Mesothelial cell of epicardium (in vitro differentiated cells): ENCODE results near the gene SSBP1. TPM values are rescaled to one million over a fixed set of nuclear protein-coding genes. Genes with fewer than 3 reads are reported as not detected.
A peak's percentile ranks its signal among the peaks of the same experiment; 100 is the strongest.

Experiments
- DNase-seq, 2 experiments: peaks; one replicate each; pipeline ENCODE4 v3.0.0; 2021; ENCODE audit warnings: low spot score in 2 of 2; ENCODE audit not compliant: unreplicated experiment in 2 of 2
- H3K27ac Mint-ChIP-seq: 2 replicates; pipeline ENCODE4 v1.8.0; 2021; ENCODE audit warnings: mixed read lengths
- H3K27me3 Mint-ChIP-seq: 2 replicates; pipeline ENCODE4 v1.8.0; 2021; ENCODE audit warnings: low read depth, mixed read lengths
- H3K36me3 Mint-ChIP-seq: 2 replicates; pipeline ENCODE4 v1.8.0; 2021; ENCODE audit warnings: mixed read lengths
- H3K4me1 Mint-ChIP-seq: 2 replicates; pipeline ENCODE4 v1.8.0; 2021; ENCODE audit warnings: mixed read lengths
- H3K4me3 Mint-ChIP-seq: 2 replicates; pipeline ENCODE4 v1.8.0; 2021; ENCODE audit warnings: mild to moderate bottlenecking, moderate library complexity, mixed read lengths
- H3K9me3 Mint-ChIP-seq: 2 replicates; pipeline ENCODE4 v1.8.0; 2021; ENCODE audit warnings: mixed read lengths
- total RNA-seq: library from RNA; stranded (reverse); gene quantifications from 3 replicates; pipeline ENCODE4 v1.2.1, GENCODE V29; 2021
- TF ChIP-seq, protein P1 (sequence below): fragments of 200-600 bp; sonication (generic); IDR thresholded peaks from one replicate; pipeline ENCODE4 v1.5.0; 2021; ENCODE audit warnings: antibody characterized with exemption; ENCODE audit not compliant: unreplicated experiment

The SSBP1 gene
- total RNA-seq, 1 donor from 2014 or later = 123 TPM

DNA sequence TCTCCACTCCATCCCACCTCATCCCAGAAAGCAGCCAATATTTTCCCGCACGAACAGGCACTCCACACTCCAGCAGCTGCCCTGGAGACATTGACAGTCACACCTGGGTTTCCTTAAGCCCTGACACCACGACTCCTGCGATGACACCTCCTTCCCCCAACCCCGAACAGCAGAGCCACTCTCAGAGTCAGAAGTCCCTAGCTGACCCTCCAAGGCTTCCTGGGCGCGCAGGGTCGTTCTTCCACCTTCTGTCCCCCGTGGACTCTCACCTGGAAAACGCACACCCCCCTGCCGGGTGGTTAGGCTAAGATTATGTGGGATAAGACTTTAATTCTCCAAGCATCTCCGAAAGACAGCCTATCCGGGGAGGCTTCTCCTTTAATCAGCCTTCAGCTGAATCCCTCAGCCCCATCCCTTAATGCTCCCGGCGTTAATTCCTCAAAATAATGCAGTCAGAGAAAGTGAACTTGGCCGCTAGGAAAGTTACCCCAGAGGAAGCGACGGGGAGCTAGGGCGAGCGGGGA, 37.2 kb upstream of the SSBP1 start:
- no peaks in the 10 kb centered on the region for H3K9me3 Mint-ChIP-seq
- peak overlapping the region; percentile 71 for H3K4me3 Mint-ChIP-seq
- H3K4me1 Mint-ChIP-seq = peaks cover 16% of the 10 kb centered on the region
- TF ChIP-seq, protein P1, sequence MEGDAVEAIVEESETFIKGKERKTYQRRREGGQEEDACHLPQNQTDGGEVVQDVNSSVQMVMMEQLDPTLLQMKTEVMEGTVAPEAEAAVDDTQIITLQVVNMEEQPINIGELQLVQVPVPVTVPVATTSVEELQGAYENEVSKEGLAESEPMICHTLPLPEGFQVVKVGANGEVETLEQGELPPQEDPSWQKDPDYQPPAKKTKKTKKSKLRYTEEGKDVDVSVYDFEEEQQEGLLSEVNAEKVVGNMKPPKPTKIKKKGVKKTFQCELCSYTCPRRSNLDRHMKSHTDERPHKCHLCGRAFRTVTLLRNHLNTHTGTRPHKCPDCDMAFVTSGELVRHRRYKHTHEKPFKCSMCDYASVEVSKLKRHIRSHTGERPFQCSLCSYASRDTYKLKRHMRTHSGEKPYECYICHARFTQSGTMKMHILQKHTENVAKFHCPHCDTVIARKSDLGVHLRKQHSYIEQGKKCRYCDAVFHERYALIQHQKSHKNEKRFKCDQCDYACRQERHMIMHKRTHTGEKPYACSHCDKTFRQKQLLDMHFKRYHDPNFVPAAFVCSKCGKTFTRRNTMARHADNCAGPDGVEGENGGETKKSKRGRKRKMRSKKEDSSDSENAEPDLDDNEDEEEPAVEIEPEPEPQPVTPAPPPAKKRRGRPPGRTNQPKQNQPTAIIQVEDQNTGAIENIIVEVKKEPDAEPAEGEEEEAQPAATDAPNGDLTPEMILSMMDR = no peak
- no peak for DNase-seq
- peaks cover 8% of the 10 kb centered on the region for H3K27me3 Mint-ChIP-seq
- peak overlapping the region; percentile 1 for H3K27ac Mint-ChIP-seq
- no peaks in the 10 kb centered on the region for H3K36me3 Mint-ChIP-seq

DNA sequence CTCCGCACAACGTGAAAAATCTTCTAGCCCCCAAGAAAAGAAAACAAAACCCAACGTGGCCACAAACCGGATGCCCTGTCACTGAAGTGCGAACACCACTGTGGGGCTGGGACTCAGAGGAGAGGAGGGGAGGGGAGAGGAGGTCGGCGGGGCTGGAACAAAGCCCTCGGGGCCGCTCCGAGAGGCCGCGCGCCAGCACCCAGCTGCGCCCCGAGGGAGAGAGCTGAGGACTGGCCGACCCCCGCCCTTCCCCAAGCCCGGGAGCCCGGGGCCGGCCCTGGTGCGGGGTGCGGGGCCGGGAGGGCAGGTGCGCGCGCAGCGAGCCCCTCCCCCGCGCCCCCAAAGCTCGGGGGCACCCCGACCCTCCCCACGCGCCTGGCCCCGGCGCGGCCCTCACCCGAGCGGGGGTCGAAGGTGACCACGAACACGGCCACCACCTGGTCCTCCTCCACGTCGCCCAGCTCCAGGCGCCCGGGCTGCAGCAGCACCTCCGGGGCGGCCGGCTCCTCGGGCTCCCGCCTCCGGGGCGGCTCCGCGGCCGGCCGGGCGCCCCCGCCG, 36.6 kb upstream of the SSBP1 start:
- no peaks in the 10 kb centered on the region for H3K36me3 Mint-ChIP-seq
- peaks cover 8% of the 10 kb centered on the region for H3K27me3 Mint-ChIP-seq
- peak overlapping the region; percentile 71 for H3K4me3 Mint-ChIP-seq
- no peaks in the 10 kb centered on the region for H3K9me3 Mint-ChIP-seq
- TF ChIP-seq, protein P1 = no peak
- H3K4me1 Mint-ChIP-seq = peaks cover 16% of the 10 kb centered on the region
- peak; percentile 31 to 57 for DNase-seq
- no peak overlapping the region for H3K27ac Mint-ChIP-seq

DNA sequence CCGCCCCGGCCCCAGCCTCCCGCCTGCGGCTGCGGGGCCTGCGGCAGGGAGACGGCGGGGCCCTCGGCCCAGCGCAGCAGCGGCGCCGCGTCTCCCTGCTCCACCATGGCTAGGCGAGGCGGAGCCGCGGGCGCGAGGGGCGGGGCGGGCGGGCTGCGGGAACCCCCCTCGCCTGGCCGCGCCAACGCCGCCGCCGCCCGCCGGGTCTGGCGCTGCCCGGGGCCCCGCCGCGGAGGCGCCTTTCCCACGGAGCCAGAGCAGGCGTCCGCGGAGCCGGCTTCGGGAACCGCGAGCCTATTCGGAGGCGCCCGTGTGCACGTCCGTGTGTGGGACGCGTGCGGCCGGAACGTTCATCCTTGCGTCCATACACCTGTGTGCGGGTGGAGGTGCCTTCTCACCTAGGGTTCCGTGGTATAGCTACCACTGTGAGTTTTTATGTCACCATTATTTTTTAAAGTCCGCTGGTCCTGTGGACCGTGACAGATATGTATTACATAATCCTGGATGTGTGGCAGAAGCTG, 36.1 kb upstream of the SSBP1 start, which contains the start of gene DENND11:
Gene DENND11, minus strand, starts transcription at position 120 of the 521 bp plus-strand sequence. Its CDS starts 13 bp downstream, at position 107.
- TF ChIP-seq, protein P1 = no peak
- H3K9me3 Mint-ChIP-seq = no peaks in the 10 kb centered on the region
- peak within 1 kb of the TSS; percentile 71 for H3K4me3 Mint-ChIP-seq
- H3K27me3 Mint-ChIP-seq = peaks cover 8% of the 10 kb centered on the region
- peak within 1 kb of the TSS; percentile 1 for H3K27ac Mint-ChIP-seq
- peak; percentile 44 to 66 for DNase-seq
- no peaks in the 10 kb centered on the region for H3K36me3 Mint-ChIP-seq
- peaks cover 16% of the 10 kb centered on the region for H3K4me1 Mint-ChIP-seq

DNA sequence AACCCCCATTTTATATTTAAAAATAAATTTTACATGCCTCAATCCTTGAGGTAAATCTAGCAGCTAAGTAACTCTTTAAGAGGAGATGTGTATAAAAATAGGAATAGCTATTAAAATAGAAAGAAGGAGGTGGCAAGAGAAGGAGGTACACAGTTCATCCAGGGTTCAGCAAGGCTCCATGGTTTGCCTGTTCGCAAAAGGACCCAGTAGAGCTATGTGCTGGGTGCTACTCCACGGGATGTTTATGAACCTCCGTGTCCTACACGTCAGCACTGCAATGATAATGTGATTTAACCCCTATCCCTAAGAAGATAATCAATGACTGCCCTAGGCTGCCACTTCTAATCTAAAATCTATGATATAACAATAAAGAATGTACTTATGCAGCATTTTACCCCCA, 35.3 kb upstream of the SSBP1 start:
- Mint-ChIP-seq H3K36me3 (no peaks in the 10 kb centered on the region), H3K9me3 (no peaks in the 10 kb centered on the region), H3K27ac (no peak overlapping the region), H3K4me3 (peak overlapping the region; percentile 68), H3K27me3 (peaks cover 8% of the 10 kb centered on the region), H3K4me1 (peaks cover 16% of the 10 kb centered on the region)
- TF ChIP-seq, protein P1 = no peak
- no peak for DNase-seq

DNA sequence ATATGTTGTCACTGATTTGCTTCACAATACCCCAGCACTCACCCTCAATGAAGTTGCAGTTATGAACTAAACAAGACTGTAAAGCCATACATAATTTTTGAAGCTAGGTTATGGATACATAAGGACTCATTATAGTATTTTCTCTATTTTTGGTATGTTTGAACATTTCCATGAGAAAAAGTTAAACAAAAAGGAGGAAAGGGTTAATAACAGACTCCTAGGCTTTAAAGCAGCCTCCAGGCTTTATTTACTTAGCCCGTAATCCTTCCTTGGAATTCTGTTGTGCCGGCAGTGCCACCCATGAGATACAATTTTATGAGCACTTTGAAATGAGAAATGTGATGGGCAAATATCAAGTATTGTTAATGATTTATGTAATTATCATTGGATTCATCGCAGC, 34.0 kb upstream of the SSBP1 start:
- no peak for DNase-seq
- Mint-ChIP-seq H3K27ac (no peak overlapping the region), H3K36me3 (no peaks in the 10 kb centered on the region), H3K4me1 (peaks cover 16% of the 10 kb centered on the region), H3K9me3 (no peaks in the 10 kb centered on the region), H3K27me3 (peaks cover 8% of the 10 kb centered on the region), H3K4me3 (no peak overlapping the region)
- TF ChIP-seq, protein P1 = no peak
